ENCODE results near the gene TMEM185B.
"Not testable (repeated sequence)": the region's sequence is repeated elsewhere in the genome, so short reads cannot be mapped to it uniquely, and the experiment has no call there.

TMEM185B gene

GRCh38 chr2:120236316-120236715 lies 13.1 kb upstream of the TMEM185B start:
- no peak overlapping the region for H3K4me2 ChIP-seq (ENCODE audit: low read depth, low read length)
- no peaks in the 10 kb centered on the region for H4K20me1 ChIP-seq (ENCODE audit: insufficient read depth, low read length)
- no peak overlapping the region for H3K4me3 ChIP-seq (ENCODE audit: low read length)
- no peaks in the 10 kb centered on the region for H3K27me3 ChIP-seq (replicated peaks; ENCODE audit: insufficient read depth, low read length)
- no peaks in the 10 kb centered on the region for H3K9me3 ChIP-seq (replicated peaks; ENCODE audit: insufficient read depth, low read length)
- TF ChIP-seq EZH2 (optimal IDR thresholded peaks at IDR 0.05; ENCODE audit: low read depth, low read length) (no peak), EZH2phosphoT487 (IDR thresholded peaks at IDR 0.05; ENCODE audit: low read length) (no peak)
- TF ChIP-seq, protein P1, sequence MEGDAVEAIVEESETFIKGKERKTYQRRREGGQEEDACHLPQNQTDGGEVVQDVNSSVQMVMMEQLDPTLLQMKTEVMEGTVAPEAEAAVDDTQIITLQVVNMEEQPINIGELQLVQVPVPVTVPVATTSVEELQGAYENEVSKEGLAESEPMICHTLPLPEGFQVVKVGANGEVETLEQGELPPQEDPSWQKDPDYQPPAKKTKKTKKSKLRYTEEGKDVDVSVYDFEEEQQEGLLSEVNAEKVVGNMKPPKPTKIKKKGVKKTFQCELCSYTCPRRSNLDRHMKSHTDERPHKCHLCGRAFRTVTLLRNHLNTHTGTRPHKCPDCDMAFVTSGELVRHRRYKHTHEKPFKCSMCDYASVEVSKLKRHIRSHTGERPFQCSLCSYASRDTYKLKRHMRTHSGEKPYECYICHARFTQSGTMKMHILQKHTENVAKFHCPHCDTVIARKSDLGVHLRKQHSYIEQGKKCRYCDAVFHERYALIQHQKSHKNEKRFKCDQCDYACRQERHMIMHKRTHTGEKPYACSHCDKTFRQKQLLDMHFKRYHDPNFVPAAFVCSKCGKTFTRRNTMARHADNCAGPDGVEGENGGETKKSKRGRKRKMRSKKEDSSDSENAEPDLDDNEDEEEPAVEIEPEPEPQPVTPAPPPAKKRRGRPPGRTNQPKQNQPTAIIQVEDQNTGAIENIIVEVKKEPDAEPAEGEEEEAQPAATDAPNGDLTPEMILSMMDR (IDR thresholded peaks at IDR 0.05; ENCODE audit: low read length): no peak
- H3K9ac ChIP-seq (ENCODE audit: low read length): no peak overlapping the region
- H3K9me2 ChIP-seq (replicated peaks; ENCODE audit: insufficient read depth, low read length): no peaks in the 10 kb centered on the region
- peaks cover 4% of the 10 kb centered on the region for H3K79me2 ChIP-seq (ENCODE audit: low read length)
- no peak overlapping the region for H2AFZ ChIP-seq (ENCODE audit: low read length)
- H3K36me3 ChIP-seq (replicated peaks; ENCODE audit: insufficient read depth, low read length): no peaks in the 10 kb centered on the region
- peaks cover 18% of the 10 kb centered on the region for H3F3A ChIP-seq (ENCODE audit: insufficient read depth, low read length)
- peaks cover 4% of the 10 kb centered on the region; the same call in 1 of the 2 replicates for H3K4me1 ChIP-seq (ENCODE audit: low read length)
- DNase-seq: no peak
- H3K27ac ChIP-seq (ENCODE audit: low read length): no peak overlapping the region

DNA sequence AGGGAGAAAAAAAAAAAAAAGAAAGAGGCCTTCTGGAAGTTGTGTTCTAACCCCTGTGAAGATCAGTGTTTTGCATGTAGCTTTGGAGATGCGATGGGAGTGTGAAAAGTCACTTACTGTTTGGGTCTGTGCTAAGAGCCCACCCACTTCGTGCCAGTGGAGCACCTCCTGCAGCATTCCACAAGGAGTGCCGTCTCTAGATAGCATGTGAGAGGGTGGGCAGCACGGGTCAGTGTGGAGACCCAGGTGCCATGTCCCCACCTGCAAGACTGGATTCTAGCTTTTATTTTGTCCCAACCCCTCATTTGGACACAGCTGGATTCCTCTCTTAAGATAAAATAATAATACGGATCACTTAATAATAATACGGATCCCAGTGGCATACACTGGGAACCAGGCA lies 12.5 kb upstream of the TMEM185B start:
- Histone ChIP-seq H3K9me2 (replicated peaks; ENCODE audit: insufficient read depth, low read length) (no peaks in the 10 kb centered on the region), H3K9me3 (replicated peaks; ENCODE audit: insufficient read depth, low read length) (no peaks in the 10 kb centered on the region), H3K27me3 (replicated peaks; ENCODE audit: insufficient read depth, low read length) (no peaks in the 10 kb centered on the region), H4K20me1 (ENCODE audit: insufficient read depth, low read length) (no peaks in the 10 kb centered on the region), H2AFZ (ENCODE audit: low read length) (no peak overlapping the region), H3K4me3 (ENCODE audit: low read length) (no peak overlapping the region), H3K27ac (ENCODE audit: low read length) (no peak overlapping the region), H3K9ac (ENCODE audit: low read length) (no peak overlapping the region), H3K4me2 (ENCODE audit: low read depth, low read length) (no peak overlapping the region), H3F3A (ENCODE audit: insufficient read depth, low read length) (peaks cover 24% of the 10 kb centered on the region), H3K79me2 (ENCODE audit: low read length) (peaks cover 11% of the 10 kb centered on the region), H3K36me3 (replicated peaks; ENCODE audit: insufficient read depth, low read length) (no peaks in the 10 kb centered on the region), H3K4me1 (ENCODE audit: low read length) (peaks cover 7% of the 10 kb centered on the region)
- no peak for DNase-seq
- TF ChIP-seq EZH2 (optimal IDR thresholded peaks at IDR 0.05; ENCODE audit: low read depth, low read length): no peak
- TF ChIP-seq EZH2phosphoT487 (IDR thresholded peaks at IDR 0.05; ENCODE audit: low read length): no peak
- TF ChIP-seq, protein P1 (IDR thresholded peaks at IDR 0.05; ENCODE audit: low read length): no peak

DNA sequence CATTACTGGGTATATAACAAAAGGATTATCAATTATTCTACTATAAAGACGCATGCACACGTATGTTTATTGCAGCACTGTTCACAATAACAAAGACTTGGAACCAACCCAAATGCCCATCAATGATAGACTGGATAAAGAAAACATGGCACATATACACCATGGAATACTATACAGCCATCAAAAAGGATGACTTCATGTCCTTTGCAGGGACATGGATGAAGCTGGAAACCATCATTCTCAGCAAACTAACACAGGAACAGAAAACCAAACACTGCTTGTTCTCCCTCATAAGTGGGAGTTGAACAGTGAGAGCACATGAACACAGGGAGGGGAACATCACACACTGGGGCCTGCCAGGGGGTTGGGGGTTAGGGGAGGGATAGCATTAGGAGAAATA lies 12.0 kb upstream of the TMEM185B start:
- not testable (repeated sequence) for H2AFZ ChIP-seq (ENCODE audit: low read length); H3K9me3 ChIP-seq (replicated peaks; ENCODE audit: insufficient read depth, low read length); H3K27ac ChIP-seq (ENCODE audit: low read length); H3K9me2 ChIP-seq (replicated peaks; ENCODE audit: insufficient read depth, low read length); H3K9ac ChIP-seq (ENCODE audit: low read length); DNase-seq; H4K20me1 ChIP-seq (ENCODE audit: insufficient read depth, low read length); H3K4me3 ChIP-seq (ENCODE audit: low read length); H3K36me3 ChIP-seq (replicated peaks; ENCODE audit: insufficient read depth, low read length); H3K4me2 ChIP-seq (ENCODE audit: low read depth, low read length); H3K27me3 ChIP-seq (replicated peaks; ENCODE audit: insufficient read depth, low read length)
- peaks cover 15% of the 10 kb centered on the region for H3K79me2 ChIP-seq (ENCODE audit: low read length)
- H3K4me1 ChIP-seq (ENCODE audit: low read length): peaks cover 12% of the 10 kb centered on the region
- H3F3A ChIP-seq (ENCODE audit: insufficient read depth, low read length): peaks cover 25% of the 10 kb centered on the region

DNA sequence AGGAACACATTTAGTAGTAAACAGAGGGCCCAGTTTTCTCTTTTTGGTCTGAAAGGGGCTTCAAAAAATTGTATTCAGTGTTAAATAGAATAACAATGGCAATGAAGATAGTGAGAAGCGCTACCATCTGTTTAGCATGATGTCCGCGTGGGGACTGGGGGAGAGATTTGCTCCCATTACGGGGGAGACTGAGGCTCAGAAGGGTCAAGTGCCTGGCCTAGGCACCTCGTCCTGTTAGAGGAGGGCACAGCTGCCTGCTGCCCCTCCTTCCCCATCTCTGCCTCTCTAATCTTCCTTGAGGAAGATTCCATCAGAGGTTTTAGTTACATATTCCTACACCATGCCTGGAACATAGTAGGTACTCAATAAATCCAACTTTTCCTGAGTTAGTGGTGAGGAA lies 10.1 kb upstream of the TMEM185B start:
- peaks cover 25% of the 10 kb centered on the region for H3F3A ChIP-seq (ENCODE audit: insufficient read depth, low read length)
- H3K4me1 ChIP-seq (ENCODE audit: low read length): peaks cover 15% of the 10 kb centered on the region
- no peaks in the 10 kb centered on the region for H4K20me1 ChIP-seq (ENCODE audit: insufficient read depth, low read length)
- TF ChIP-seq EZH2phosphoT487 (IDR thresholded peaks at IDR 0.05; ENCODE audit: low read length): no peak
- TF ChIP-seq EZH2 (optimal IDR thresholded peaks at IDR 0.05; ENCODE audit: low read depth, low read length): no peak
- TF ChIP-seq, protein P1 (IDR thresholded peaks at IDR 0.05; ENCODE audit: low read length): no peak
- no peak overlapping the region for H3K9ac ChIP-seq (ENCODE audit: low read length)
- no peaks in the 10 kb centered on the region for H3K9me3 ChIP-seq (replicated peaks; ENCODE audit: insufficient read depth, low read length)
- no peaks in the 10 kb centered on the region for H3K36me3 ChIP-seq (replicated peaks; ENCODE audit: insufficient read depth, low read length)
- DNase-seq: no peak
- H3K4me3 ChIP-seq (ENCODE audit: low read length): no peak overlapping the region; the same call in 1 of the 2 replicates
- peak overlapping the region; percentile 96; the same call in 1 of the 2 replicates for H3K27ac ChIP-seq (ENCODE audit: low read length)
- H3K27me3 ChIP-seq (replicated peaks; ENCODE audit: insufficient read depth, low read length): no peaks in the 10 kb centered on the region
- peaks cover 20% of the 10 kb centered on the region for H3K79me2 ChIP-seq (ENCODE audit: low read length)
- no peaks in the 10 kb centered on the region for H3K9me2 ChIP-seq (replicated peaks; ENCODE audit: insufficient read depth, low read length)
- H2AFZ ChIP-seq (ENCODE audit: low read length): no peak overlapping the region
- H3K4me2 ChIP-seq (ENCODE audit: low read depth, low read length): peak overlapping the region; percentile 93; the same call in 1 of the 2 replicates
